ENCODE measurements around the gene RAE1. TPM values are rescaled to one million over a fixed set of nuclear protein-coding genes. Genes with fewer than 3 reads are reported as not detected.
"Not testable (repeated sequence)": the region's sequence is repeated elsewhere in the genome, so short reads cannot be mapped to it uniquely, and the experiment has no call there.

RAE1 gene
- total RNA-seq, 6 experiments from 2014 or later, result 8.6 to 22.1 (median 11.1) TPM

GRCh38 chr20:57342829-57343228 is 8.2 kb upstream of the RAE1 start:
- Histone ChIP-seq H3K9me3 (no peaks in the 10 kb centered on the region), H3K27ac (no peak overlapping the region), H3K36me3 (no peaks in the 10 kb centered on the region), H3K27me3 (no peaks in the 10 kb centered on the region), H3K4me1 (no peaks in the 10 kb centered on the region), H3K4me3 (no peak overlapping the region)
- intact Hi-C loops (cut with DNase I), result no loop called here
- ATAC-seq, result no peak
- no peak for DNase-seq
- WGBS (ENCODE audit: insufficient coverage, low coverage, low lambda C conversion rate, missing lambda C conversion rate), result 42% methylated on average over 2 of the region's 2 CpGs
- no peak for TF ChIP-seq POLR2A (IDR thresholded peaks at IDR 0.05)
- no peak for TF ChIP-seq CTCF (IDR thresholded peaks at IDR 0.05)

- Histone ChIP-seq H3K27ac (no peak overlapping the region), H3K27me3 (no peaks in the 10 kb centered on the region), H3K9me3 (no peaks in the 10 kb centered on the region), H3K4me3 (no peak overlapping the region), H3K4me1 (no peaks in the 10 kb centered on the region), H3K36me3 (no peaks in the 10 kb centered on the region)
- 0% methylated on average over 4 of the region's 4 CpGs for WGBS (ENCODE audit: insufficient coverage, low coverage, low lambda C conversion rate, missing lambda C conversion rate)
- intact Hi-C loops (cut with DNase I), result loop anchor here (5.0 kb wide), 2 partner anchors 254 to 259 kb away; no protein-coding TSS in a partner anchor
- TF ChIP-seq CTCF (IDR thresholded peaks at IDR 0.05) (peak; percentile 68 to 79 (median 74)), POLR2A (IDR thresholded peaks at IDR 0.05) (no peak)
- ATAC-seq (peak; percentile 78 to 81 (median 80)), DNase-seq (peak; percentile 65 to 70 (median 69))
These were observed 4.6 kb upstream of the RAE1 start for GRCh38 chr20:57346477-57346876.

- Histone ChIP-seq H3K9me3 (no peaks in the 10 kb centered on the region), H3K36me3 (no peaks in the 10 kb centered on the region), H3K27ac (no peak overlapping the region), H3K4me1 (peaks cover 0 to 8% (median 3%) of the 10 kb centered on the region in 4 donors), H3K27me3 (no peaks in the 10 kb centered on the region), H3K4me3 (no peak overlapping the region)
- TF ChIP-seq CTCF (IDR thresholded peaks at IDR 0.05) (no peak), POLR2A (IDR thresholded peaks at IDR 0.05) (no peak)
- WGBS (ENCODE audit: insufficient coverage, low coverage, low lambda C conversion rate, missing lambda C conversion rate), result 56% methylated on average over 4 of the region's 4 CpGs
- DNase-seq, result no peak
- ATAC-seq, result no peak
- intact Hi-C loops (cut with DNase I), result loop anchor here (5.0 kb wide), 2 partner anchors 255 to 260 kb away; no protein-coding TSS in a partner anchor
These were observed 3.7 kb upstream of the RAE1 start for GRCh38 chr20:57347393-57347792.

GRCh38 chr20:57348200-57348921 is 2.7 kb upstream of the RAE1 start:
- H3K36me3 ChIP-seq, H3K27ac ChIP-seq, H3K4me1 ChIP-seq, ATAC-seq, H3K4me3 ChIP-seq, H3K9me3 ChIP-seq, H3K27me3 ChIP-seq, DNase-seq: not testable (repeated sequence)
- WGBS (ENCODE audit: insufficient coverage, low coverage, low lambda C conversion rate, missing lambda C conversion rate), result 58% methylated on average over 4 of the region's 47 CpGs
- intact Hi-C loops (cut with DNase I), result loop anchor here (5.0 kb wide), 2 partner anchors 256 to 261 kb away; no protein-coding TSS in a partner anchor

GRCh38 chr20:57348922-57349574 is 2.0 kb upstream of the RAE1 start:
- H3K4me3 ChIP-seq, H3K4me1 ChIP-seq, ATAC-seq, DNase-seq, H3K27ac ChIP-seq, H3K9me3 ChIP-seq, H3K27me3 ChIP-seq: not testable (repeated sequence)
- H3K36me3 ChIP-seq, result peaks cover 0 to 15% (median under 1%) of the 10 kb centered on the region in 4 donors
- intact Hi-C loops (cut with DNase I), result loop anchor here (5.0 kb wide), 2 partner anchors 257 to 262 kb away; no protein-coding TSS in a partner anchor
- 88% methylated on average over 10 of the region's 21 CpGs for WGBS (ENCODE audit: insufficient coverage, low coverage, low lambda C conversion rate, missing lambda C conversion rate)

All from right lobe of liver (tissue), 6 donors.